ENCODE results near the gene USP13. TPM values are rescaled to one million over a fixed set of nuclear protein-coding genes. Genes with fewer than 3 reads are reported as not detected.

The USP13 gene
- total RNA-seq, 1 experiment from 2014 or later = 27.8 TPM

- ChIA-PET POLR2A (no interaction called here), CTCF (interaction anchor here (0.6 to 1.2 kb wide), 2 partner anchors 9 to 496 kb away, joined by 3 read pairs; no protein-coding TSS in a partner anchor)
- TF ChIP-seq TCF7L2 (IDR thresholded peaks at IDR 0.05; ENCODE audit: low read depth, low read length) (no peak), REST (IDR thresholded peaks at IDR 0.05; ENCODE audit: insufficient read depth in 1 of 2, low read depth in 2 of 2, low read length in 1 of 2) (no peak), CTCF (IDR thresholded peaks at IDR 0.05) (no peak), POLR2AphosphoS5 (IDR thresholded peaks at IDR 0.05; ENCODE audit: low read depth, low read length) (no peak), SIN3A (IDR thresholded peaks at IDR 0.05; ENCODE audit: borderline replicate concordance, insufficient read depth, low read depth, low read length) (no peak)
- Histone ChIP-seq H3K27ac (ENCODE audit: low read length) (no peak overlapping the region), H3K27me3 (ENCODE audit: control insufficient read depth, insufficient read depth, low read length) (no peaks in the 10 kb centered on the region), H3K4me3 (ENCODE audit: low read depth in 2 of 2, low read length in 2 of 2) (no peak overlapping the region), H3K36me3 (ENCODE audit: control insufficient read depth, insufficient read depth, low read length) (no peaks in the 10 kb centered on the region), H3K4me1 (ENCODE audit: control insufficient read depth, insufficient read depth, low read length) (no peaks in the 10 kb centered on the region), H3K9me3 (ENCODE audit: control insufficient read depth, insufficient read depth, low read depth, low read length) (no peaks in the 10 kb centered on the region)
- no TSS peak for BruUV-seq (replicated peaks)
- in situ Hi-C loops (cut with HindIII; ENCODE audit: low pct_unique_long_range_greater_than_20kb, low sequenced_read_pairs) = no loop called here
- ATAC-seq (no peak), DNase-seq (ENCODE audit: low read depth, low spot score) (no peak)
- intact Hi-C loops (cut with micrococcal nuclease; ENCODE audit: unreplicated experiment) = no loop called here
These were observed 47.9 kb downstream of the USP13 start for GRCh38 chr3:179700716-179701115.

GRCh38 chr3:179701176-179701827 is 48.5 kb downstream of the USP13 start:
- Histone ChIP-seq H3K4me1 (ENCODE audit: control insufficient read depth, insufficient read depth, low read length) (no peaks in the 10 kb centered on the region), H3K27me3 (ENCODE audit: control insufficient read depth, insufficient read depth, low read length) (no peaks in the 10 kb centered on the region), H3K36me3 (ENCODE audit: control insufficient read depth, insufficient read depth, low read length) (no peaks in the 10 kb centered on the region), H3K9me3 (ENCODE audit: control insufficient read depth, insufficient read depth, low read depth, low read length) (no peaks in the 10 kb centered on the region), H3K27ac (ENCODE audit: low read length) (no peak overlapping the region), H3K4me3 (ENCODE audit: low read depth in 2 of 2, low read length in 2 of 2) (no peak overlapping the region)
- in situ Hi-C loops (cut with HindIII; ENCODE audit: low pct_unique_long_range_greater_than_20kb, low sequenced_read_pairs) (no loop called here), intact Hi-C loops (cut with micrococcal nuclease; ENCODE audit: unreplicated experiment) (no loop called here)
- DNase-seq (ENCODE audit: low read depth, low spot score) (no peak), ATAC-seq (no peak)
- no TSS peak for BruUV-seq (replicated peaks)
- ChIA-PET CTCF (no interaction called here), POLR2A (no interaction called here)
- no peak for TF ChIP-seq SIN3A (IDR thresholded peaks at IDR 0.05; ENCODE audit: borderline replicate concordance, insufficient read depth, low read depth, low read length)
- TF ChIP-seq POLR2AphosphoS5 (IDR thresholded peaks at IDR 0.05; ENCODE audit: low read depth, low read length) = no peak
- TF ChIP-seq CTCF (IDR thresholded peaks at IDR 0.05) = no peak
- TF ChIP-seq REST (IDR thresholded peaks at IDR 0.05; ENCODE audit: insufficient read depth in 1 of 2, low read depth in 2 of 2, low read length in 1 of 2) = no peak
- no peak for TF ChIP-seq TCF7L2 (IDR thresholded peaks at IDR 0.05; ENCODE audit: low read depth, low read length)
